LNCAP (cell line): Measurements from ENCODE around the gene ATP10B.

Experiments used
- TF ChIP-seq, protein P1 (sequence below): fragments of 450-650 bp; IDR thresholded peaks from 2 replicates; pipeline ENCODE4 v1.5.1; 2017; ENCODE audit warnings: mild to moderate bottlenecking

The ATP10B gene

DNA sequence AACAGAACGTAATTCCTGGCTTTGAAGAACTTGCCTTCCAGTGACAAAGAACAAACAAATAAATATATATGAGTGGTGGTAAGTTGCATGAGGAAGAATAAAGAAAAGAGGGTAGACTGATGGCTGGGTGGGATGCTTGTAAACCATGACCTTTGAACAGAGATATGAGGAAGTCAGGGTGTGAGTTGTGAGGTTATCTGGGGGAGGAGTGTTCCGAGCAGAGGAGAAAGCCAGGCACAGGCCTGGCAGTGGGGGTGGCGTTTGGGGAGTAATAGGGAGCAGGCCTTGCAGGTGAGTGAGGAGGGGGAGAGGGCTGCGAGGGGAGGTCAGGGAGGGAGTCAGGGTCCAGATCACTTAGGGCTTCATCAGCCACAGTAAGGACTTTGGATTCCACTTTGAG is 217.0 kb downstream of the ATP10B start:
- TF ChIP-seq, protein P1, sequence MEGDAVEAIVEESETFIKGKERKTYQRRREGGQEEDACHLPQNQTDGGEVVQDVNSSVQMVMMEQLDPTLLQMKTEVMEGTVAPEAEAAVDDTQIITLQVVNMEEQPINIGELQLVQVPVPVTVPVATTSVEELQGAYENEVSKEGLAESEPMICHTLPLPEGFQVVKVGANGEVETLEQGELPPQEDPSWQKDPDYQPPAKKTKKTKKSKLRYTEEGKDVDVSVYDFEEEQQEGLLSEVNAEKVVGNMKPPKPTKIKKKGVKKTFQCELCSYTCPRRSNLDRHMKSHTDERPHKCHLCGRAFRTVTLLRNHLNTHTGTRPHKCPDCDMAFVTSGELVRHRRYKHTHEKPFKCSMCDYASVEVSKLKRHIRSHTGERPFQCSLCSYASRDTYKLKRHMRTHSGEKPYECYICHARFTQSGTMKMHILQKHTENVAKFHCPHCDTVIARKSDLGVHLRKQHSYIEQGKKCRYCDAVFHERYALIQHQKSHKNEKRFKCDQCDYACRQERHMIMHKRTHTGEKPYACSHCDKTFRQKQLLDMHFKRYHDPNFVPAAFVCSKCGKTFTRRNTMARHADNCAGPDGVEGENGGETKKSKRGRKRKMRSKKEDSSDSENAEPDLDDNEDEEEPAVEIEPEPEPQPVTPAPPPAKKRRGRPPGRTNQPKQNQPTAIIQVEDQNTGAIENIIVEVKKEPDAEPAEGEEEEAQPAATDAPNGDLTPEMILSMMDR = no peak

DNA sequence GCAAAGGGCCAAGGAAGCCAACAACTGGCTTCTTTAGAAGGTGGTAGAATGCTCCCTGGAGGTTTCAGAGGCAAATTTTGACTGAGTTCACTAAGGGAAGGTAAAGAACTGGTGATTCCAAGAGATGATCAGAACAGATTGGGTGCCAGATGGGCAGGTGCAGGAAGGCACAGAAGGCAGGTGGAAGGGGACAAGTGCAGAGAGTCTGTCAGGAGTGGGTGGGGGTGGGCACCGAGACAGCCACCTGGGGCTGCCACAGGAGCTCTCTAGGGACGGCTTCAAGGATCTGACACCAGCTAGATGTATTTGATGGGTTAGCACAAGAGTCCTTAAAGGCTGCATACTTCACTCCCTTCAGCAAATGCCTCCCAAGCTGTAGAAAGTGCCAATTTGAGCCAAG is 223.0 kb downstream of the ATP10B start:
- TF ChIP-seq, protein P1 = no peak

DNA sequence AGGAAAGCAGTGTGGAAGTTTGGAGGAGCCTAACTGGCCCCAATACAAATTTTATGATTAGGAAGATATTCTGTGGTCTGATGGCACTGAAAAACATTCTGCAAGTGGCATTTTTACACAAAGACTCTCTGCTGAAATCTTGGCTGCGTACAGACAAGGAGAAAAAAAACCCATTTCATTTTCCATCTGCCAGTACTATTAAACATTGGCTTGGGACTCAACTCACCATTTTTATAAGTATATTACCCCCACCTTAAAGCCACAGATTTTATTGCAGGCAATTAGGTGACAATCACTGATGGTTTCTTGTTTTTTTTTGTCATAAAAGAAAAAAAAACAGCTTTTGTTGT is 223.4 kb downstream of the ATP10B start:
- TF ChIP-seq, protein P1 = no peak

DNA sequence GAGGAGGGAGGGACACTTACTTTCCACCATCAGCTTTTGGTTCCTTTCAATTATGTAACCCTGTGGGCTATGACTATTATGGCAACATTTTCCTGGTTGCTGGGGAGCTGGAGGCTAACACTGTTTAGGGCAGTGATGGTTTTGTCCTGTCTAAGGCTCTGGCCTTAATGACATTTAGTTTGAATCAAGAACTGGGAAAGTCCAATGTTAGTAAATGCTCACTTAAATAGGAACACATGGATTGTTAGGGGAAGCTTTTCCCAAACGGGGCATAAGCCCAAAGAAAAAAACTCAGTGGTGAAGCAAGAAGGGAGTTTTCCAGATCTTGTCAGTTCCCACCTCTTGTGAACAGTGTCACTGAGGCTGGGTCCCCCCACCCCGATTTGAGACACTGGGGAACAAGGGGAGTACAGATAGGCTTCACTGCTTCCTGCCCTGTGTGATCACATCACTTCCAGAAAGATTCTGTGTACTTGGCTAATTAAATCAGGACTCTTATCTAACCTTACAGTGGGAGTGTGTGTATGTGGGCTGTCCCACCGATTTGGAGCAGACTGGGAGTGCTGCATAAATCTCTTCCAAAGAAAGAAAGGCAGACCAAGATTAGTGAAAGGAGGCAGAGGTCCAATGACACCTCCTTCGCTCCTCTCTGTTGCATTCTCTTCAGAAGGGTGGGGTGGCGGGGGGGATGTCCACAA is 223.9 kb downstream of the ATP10B start:
- TF ChIP-seq, protein P1 = no peak

DNA sequence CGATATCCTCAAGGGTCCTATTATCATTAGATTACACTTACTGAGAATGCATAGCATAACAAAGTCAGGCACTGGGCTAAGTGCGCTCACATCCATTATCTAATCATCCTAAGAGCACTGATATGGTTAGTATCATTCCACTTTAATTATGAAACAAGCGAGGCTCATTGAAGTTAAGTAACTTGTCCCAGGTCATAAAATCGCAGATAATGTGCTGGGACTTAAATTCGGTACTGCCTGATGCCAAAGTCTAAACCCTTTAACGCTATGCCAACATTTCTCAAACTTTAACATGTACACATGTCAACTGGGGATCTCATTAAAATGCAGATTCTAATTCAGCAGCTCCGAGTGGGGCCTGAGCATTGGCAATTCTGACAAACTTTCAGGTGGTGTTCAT is 225.7 kb downstream of the ATP10B start:
- TF ChIP-seq, protein P1 = no peak

DNA sequence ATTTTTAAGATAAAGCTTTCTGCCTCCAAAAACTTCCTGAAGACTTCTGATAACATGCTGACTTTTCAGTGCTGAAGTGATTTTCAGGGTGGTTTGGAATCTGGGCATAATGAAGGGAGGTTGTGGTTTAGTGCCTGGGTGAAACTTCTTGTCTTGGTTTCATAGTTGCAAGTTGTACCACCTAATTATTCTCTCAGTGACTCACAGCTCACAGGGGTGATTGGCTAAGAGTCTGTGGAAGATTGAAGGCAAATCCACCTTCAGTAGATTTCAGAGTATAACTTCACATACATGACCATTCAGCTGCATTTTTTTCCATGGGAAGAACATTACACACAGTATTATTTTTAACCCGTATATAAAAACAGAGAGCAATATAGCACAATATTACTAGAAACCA is 230.5 kb downstream of the ATP10B start:
- TF ChIP-seq, protein P1 = no peak

DNA sequence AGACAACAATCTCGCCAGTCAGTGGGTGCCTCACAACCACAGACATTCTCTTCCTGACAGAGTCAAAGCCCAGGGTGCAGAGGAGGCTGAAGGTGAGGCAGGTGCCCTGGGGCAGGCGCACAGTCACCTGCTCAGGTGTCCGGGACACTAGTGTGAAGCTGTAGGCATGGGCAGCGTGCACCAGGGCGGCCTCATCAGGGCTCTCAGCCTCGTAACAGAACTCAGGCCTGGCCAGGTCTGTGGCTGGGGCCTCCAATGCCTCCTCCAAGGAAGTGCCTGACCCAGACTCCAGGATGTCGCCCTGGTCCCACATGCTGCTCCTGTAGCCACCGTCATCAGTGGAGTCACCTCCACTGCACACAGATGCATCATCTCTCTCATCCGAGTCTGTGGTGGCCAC is 231.6 kb downstream of the ATP10B start:
- TF ChIP-seq, protein P1 = no peak

DNA sequence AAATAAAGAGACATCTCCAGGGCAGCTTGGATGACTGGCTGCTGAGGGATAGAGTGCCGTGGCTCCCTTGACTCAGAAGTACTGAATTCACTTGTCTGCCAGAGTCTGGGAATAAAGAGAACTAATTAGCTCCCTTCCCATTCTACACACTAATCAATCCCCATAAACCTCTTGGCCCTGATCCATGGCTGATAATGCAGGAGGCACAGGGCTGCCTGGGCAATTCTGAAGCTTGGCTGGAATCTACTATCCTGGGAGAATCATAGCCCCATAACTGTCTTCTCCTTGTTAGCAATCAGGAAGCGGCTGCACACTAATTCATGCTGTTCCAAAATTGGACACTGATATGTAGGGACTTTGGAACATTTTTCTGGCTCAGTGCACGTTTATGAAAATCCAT is 232.6 kb downstream of the ATP10B start:
- TF ChIP-seq, protein P1 = no peak
